GM12875 (cell line): Measurements from ENCODE around the gene TM9SF1.

ENCODE experiments used
- H3K4me3 ChIP-seq: one replicate; pipeline ENCODE4 v1.5.1; 2011; ENCODE audit warnings: low read depth, low read length, control low read depth
- CTCF ChIP-seq: IDR thresholded peaks from 2 replicates; pipeline ENCODE4 v1.5.1; 2011; ENCODE audit warnings: low read depth, mild to moderate bottlenecking, control low read depth, inconsistent platforms, low read length, moderate library complexity, borderline replicate concordance; ENCODE audit not compliant: insufficient read depth

TM9SF1 gene

GRCh38 chr14:24189059-24189375 lies 6.2 kb downstream of the TM9SF1 start:
- no peak for TF ChIP-seq CTCF
- no peak overlapping the region for H3K4me3 ChIP-seq

GRCh38 chr14:24188251-24189058 lies 6.8 kb downstream of the TM9SF1 start, which contains the start of gene IPO4:
IPO4 (minus strand) TSS chr14:24188816; CDS start chr14:24188787, 29 bp downstream.
- peak within 1 kb of the TSS; percentile 66 for H3K4me3 ChIP-seq
- no peak for TF ChIP-seq CTCF

- no peak for TF ChIP-seq CTCF
- H3K4me3 ChIP-seq: peak overlapping the region; percentile 66
Observed at GRCh38 chr14:24187539-24187915, 7.7 kb downstream of the TM9SF1 start.

- no peak for TF ChIP-seq CTCF
- no peak overlapping the region for H3K4me3 ChIP-seq
Observed at GRCh38 chr14:24186831-24187538, 8.3 kb downstream of the TM9SF1 start.

GRCh38 chr14:24185741-24186140 lies 9.5 kb downstream of the TM9SF1 start:
- no peak for TF ChIP-seq CTCF
- no peak overlapping the region for H3K4me3 ChIP-seq

GRCh38 chr14:24185026-24185425 lies 10.2 kb downstream of the TM9SF1 start:
- TF ChIP-seq CTCF: no peak
- H3K4me3 ChIP-seq: no peak overlapping the region

GRCh38 chr14:24184104-24184970 lies 10.9 kb downstream of the TM9SF1 start:
- TF ChIP-seq CTCF: no peak
- H3K4me3 ChIP-seq: no peak overlapping the region
